Stimulated activated CD4-positive, alpha-beta T cell treated with anti-CD3 and anti-CD28 coated beads, Interleukin-2, amount 100 ng/mL, for 4 hours (primary cell): ENCODE measurements around the gene CDKAL1.
"Not testable (repeated sequence)": the region's sequence is repeated elsewhere in the genome, so short reads cannot be mapped to it uniquely, and the experiment has no call there.

ENCODE experiments used
- DNase-seq: peaks from one replicate; pipeline ENCODE4 v3.0.0-alpha.2; 2020; ENCODE audit warnings: low read depth

CDKAL1 gene

GRCh38 chr6:20554326-20554725 lies 20.1 kb downstream of the CDKAL1 start:
- no peak for DNase-seq

GRCh38 chr6:20554817-20555216 lies 20.6 kb downstream of the CDKAL1 start:
- no peak for DNase-seq

- DNase-seq = no peak
These were observed 25.8 kb downstream of the CDKAL1 start for GRCh38 chr6:20559924-20560551.

GRCh38 chr6:20563377-20563776 lies 29.1 kb downstream of the CDKAL1 start:
- DNase-seq = no peak

- DNase-seq = no peak
These were observed 30.0 kb downstream of the CDKAL1 start for GRCh38 chr6:20564269-20564668.

- no peak for DNase-seq
These were observed 30.5 kb downstream of the CDKAL1 start for GRCh38 chr6:20564777-20565176.

- DNase-seq = no peak
These were observed 31.1 kb downstream of the CDKAL1 start for GRCh38 chr6:20565342-20565741.

GRCh38 chr6:20566109-20566508 lies 31.9 kb downstream of the CDKAL1 start:
- no peak for DNase-seq

GRCh38 chr6:20569000-20569610 lies 34.8 kb downstream of the CDKAL1 start:
- no peak for DNase-seq

GRCh38 chr6:20571261-20571660 lies 37.0 kb downstream of the CDKAL1 start:
- DNase-seq = no peak

- DNase-seq = no peak
These were observed 38.0 kb downstream of the CDKAL1 start for GRCh38 chr6:20572288-20572687.

GRCh38 chr6:20572940-20573339 lies 38.7 kb downstream of the CDKAL1 start:
- DNase-seq = no peak

GRCh38 chr6:20574355-20574754 lies 40.1 kb downstream of the CDKAL1 start:
- no peak for DNase-seq

GRCh38 chr6:20575125-20575524 lies 40.9 kb downstream of the CDKAL1 start:
- DNase-seq = no peak

- no peak for DNase-seq
These were observed 41.6 kb downstream of the CDKAL1 start for GRCh38 chr6:20575704-20576451.

- DNase-seq = no peak
These were observed 43.0 kb downstream of the CDKAL1 start for GRCh38 chr6:20577173-20577688.

GRCh38 chr6:20581070-20581469 lies 46.8 kb downstream of the CDKAL1 start:
- DNase-seq = no peak

GRCh38 chr6:20582586-20583443 lies 48.6 kb downstream of the CDKAL1 start:
- no peak for DNase-seq

GRCh38 chr6:20583444-20583800 lies 49.2 kb downstream of the CDKAL1 start:
- DNase-seq = no peak

- no peak for DNase-seq
These were observed 50.0 kb downstream of the CDKAL1 start for GRCh38 chr6:20584100-20584731.

- DNase-seq = no peak
These were observed 55.0 kb downstream of the CDKAL1 start for GRCh38 chr6:20589266-20589665.

- not testable (repeated sequence) for DNase-seq
These were observed 56.2 kb downstream of the CDKAL1 start for GRCh38 chr6:20590476-20590875.
